ENCODE results near the gene RBM47.

GRCh38 chr4:40608628-40609027 lies 21.0 kb downstream of the RBM47 start:
- TF ChIP-seq CTCF (conservative IDR thresholded peaks at IDR 0.05; ENCODE audit: low read length) (no peak), EZH2phosphoT487 (IDR thresholded peaks at IDR 0.05; ENCODE audit: borderline replicate concordance) (no peak)

Data from Loucy (cell line).